IPS-18c (cell line): ENCODE results near the gene GNG7.
"Not testable (repeated sequence)": the region's sequence is repeated elsewhere in the genome, so short reads cannot be mapped to it uniquely, and the experiment has no call there.

Experiments used
- H3K4me3 ChIP-seq: 2 replicates; pipeline ENCODE4 v1.7.0; 2013; ENCODE audit warnings: low read depth, mild to moderate bottlenecking, low read length, moderate library complexity; ENCODE audit not compliant: insufficient read depth
- H3K9me3 ChIP-seq: one replicate; pipeline ENCODE4 v1.6.1; 2013; ENCODE audit warnings: mild to moderate bottlenecking, low read length, moderate library complexity; ENCODE audit not compliant: control insufficient read depth, insufficient read depth

GNG7 gene

DNA sequence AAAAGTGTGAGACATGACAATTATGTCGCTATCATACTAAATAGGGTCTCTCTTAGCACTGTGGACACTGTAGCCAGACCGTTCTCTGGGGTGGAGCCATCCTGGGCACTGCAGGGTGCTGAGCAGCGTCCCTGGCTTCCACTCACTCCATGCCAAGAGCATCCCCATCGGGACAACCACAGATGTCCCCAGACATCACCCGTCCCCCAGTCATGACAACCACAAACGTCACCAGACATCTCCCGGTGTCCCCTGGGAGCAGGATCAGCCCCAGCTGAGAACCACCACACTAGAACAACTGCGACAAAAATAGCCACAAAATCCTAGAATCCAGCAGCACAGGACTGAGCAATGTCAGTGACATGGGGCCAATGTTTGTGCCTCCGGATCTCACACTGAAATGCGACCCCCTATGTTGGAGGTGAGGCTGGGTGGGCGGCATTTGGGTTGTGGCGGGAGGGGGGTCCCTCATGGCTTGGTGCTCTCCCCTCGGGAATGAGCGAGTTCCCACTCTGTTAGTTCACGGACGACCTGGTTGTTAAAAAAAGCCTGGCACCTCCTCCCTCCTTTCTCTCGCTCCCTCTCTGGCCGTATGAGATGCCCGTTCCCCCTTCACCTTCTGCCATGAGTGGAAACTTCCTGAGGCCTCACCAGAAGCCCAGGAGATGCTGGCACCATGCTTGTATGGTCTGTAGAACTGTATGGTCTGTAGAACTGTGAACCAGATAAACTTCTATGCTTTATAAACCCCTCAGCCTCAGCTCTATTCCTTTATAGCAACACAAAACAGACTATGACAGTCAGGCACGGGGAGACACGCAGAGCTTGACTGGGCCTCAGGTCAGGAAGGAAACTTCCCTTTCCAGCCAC is 132.7 kb downstream of the GNG7 start:
- H3K4me3 ChIP-seq = no peak overlapping the region
- H3K9me3 ChIP-seq = no peaks in the 10 kb centered on the region

DNA sequence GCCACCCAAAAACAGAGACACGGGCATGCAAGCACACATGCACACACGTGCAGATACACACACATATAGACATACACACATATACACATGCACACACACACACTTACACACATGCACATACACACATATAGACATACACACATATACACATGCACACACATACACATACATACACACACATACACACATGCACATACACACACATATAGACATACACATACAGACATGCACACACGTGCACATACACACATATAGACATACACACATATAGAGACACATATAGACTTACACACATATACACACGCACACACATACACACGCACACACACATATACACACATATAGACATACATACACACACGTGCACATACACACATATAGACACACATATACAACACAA is 134.5 kb downstream of the GNG7 start:
- Histone ChIP-seq H3K4me3 (no peak overlapping the region), H3K9me3 (no peaks in the 10 kb centered on the region)

DNA sequence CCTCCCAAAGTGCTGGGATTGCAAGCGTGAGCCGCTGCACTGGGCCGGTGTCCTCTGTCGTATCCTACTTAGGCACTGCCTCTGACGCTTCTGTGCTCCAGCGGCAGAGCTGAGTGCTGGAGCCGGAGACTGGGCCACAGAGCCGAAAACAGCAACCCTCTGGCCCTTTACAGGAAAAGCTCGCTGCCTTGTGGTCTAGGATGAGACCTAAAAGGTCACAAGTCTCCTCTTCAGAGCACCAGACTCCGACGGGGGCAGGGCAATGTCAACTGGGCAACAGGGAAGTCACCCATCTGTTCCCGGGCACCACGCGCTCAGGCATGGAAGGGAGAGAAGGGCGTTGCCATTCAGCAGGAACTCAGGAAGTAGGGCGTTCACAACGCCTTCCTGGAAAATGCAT is 134.9 kb downstream of the GNG7 start:
- no peaks in the 10 kb centered on the region for H3K9me3 ChIP-seq

DNA sequence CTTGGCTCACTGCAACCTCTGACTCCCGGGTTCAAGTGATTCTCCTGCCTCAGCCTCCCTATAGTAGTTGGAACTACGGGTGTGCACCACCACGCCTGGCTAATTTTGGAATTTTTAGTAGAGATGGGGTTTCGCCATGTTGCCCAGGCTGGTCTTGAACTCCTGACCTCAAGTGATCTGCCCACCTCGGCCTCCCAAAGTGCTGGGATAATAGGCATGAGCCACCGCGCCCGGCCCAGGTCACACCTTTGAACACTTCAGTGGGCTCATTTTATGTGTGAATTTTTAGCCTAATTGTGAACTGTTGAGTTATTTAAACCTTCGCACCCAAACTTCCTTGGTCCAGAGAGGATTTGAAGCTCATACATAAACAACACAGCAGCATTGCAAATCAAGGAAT is 138.9 kb downstream of the GNG7 start:
- H3K9me3 ChIP-seq, H3K4me3 ChIP-seq: not testable (repeated sequence)

More for the DNA sequence above, 134.9 kb downstream of the GNG7 start:
- no peak overlapping the region for H3K4me3 ChIP-seq

DNA sequence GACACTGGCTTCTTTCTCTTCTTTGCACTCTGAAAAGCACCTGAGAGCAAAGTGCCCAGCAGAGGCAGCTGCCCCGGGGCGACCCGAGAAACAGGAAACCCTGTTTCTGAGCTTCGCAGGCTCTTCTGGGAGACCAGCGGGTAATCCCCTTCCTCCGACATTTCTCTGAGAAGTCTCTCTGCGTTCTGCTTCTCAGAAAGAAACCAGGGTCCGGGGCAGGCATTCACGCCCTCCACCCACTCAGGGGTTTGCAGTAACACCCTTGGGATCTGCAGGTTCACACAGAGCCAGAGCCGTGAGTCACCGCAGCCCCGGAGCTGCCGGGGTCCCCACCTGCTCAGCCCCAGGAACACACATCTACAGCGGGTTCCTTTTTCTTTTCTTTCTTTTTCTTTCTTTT is 140.6 kb downstream of the GNG7 start:
- Histone ChIP-seq H3K4me3 (no peak overlapping the region), H3K9me3 (no peaks in the 10 kb centered on the region)

DNA sequence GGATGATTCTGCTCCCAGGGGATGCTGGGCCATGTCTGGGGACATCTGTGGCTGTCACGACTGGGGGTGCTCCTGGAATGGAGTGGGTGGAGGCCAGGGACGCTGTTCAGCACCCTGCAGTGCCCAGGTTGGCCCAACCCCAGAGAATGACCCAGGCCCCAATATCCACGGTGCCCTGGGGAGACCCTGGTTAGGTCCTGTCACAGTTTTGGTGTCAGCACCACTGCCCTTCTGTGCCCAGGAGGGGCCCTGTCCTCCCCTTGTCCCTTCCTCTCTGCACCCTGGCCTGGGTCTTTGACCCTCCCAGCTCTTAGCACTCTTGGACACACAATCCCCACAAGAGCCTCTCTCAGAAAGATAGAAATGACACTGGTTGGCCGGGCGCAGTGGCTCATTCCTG is 141.3 kb downstream of the GNG7 start:
- no peaks in the 10 kb centered on the region for H3K9me3 ChIP-seq
- H3K4me3 ChIP-seq = no peak overlapping the region

DNA sequence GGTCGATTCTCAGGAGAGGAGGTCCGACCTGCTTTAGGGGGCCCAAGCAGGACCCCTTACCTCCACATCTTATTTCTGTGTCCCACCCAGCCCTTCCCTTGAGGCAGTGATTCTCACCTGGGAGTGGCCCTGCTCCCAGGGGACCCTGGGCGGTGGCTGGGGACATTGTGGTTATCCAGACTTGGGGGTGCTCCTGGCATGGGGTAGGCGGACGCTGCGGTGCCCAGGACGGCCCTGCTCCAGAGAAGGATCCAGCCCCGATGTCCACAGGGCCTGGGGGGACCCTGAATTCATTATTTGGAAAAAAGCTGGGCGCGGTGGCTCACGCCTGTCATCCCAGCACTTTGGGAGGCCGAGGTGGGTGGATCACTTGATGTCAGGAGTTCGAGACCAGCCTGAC is 142.1 kb downstream of the GNG7 start:
- H3K4me3 ChIP-seq = no peak overlapping the region
- H3K9me3 ChIP-seq = no peaks in the 10 kb centered on the region

DNA sequence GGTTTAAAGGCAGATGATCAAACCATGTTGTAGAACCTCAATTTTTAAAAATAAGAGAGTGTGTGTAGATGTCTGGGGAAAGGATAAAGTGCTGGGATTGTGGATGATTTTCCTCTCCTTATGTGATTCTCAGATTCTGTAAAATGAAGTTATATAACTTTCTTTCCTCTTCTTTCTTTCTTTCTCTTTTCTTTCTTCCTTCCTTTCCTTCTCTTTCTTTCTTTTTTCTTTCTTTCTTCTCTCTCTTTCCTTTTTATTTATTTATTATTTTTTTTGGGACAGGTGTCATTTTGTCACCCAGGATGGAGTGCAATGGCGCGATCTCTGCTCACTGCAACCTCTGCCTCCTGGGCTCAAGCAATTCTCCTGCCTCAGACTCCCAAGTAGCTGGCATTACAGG is 144.0 kb downstream of the GNG7 start:
- no peaks in the 10 kb centered on the region for H3K9me3 ChIP-seq
- H3K4me3 ChIP-seq = no peak overlapping the region

DNA sequence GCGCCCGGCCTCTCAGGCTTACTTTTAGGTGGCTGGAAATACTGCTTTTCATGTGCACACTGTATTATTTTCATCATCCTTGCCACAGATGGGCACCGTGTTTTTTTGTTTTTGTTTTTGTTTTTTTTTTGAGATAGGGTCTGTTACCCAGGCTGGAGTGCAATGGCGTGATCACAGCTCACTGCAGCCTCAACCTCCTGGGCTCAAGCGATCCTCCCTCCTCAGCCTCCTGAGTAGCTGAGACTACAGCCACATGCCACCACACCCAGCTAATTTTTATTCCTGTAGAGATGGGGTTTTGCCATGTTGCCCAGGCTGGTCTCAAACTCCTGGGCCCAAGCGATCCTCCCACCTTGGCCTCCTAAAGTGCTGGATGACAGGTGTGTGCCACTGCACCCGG is 144.4 kb downstream of the GNG7 start:
- H3K4me3 ChIP-seq, H3K9me3 ChIP-seq: not testable (repeated sequence)

DNA sequence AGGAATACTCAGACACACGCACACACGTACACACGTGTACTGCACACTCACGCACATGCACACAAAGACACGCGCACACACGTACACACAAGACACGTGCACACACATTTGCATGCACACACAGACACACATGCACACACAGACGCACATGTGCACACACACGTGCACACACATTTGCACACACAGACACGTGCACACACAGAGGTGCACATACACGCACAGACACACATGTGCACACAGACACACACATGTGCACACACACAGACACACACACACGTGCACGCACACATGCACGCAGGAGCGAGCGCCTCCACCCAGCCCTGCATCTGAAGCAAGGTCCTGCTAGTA is 145.4 kb downstream of the GNG7 start:
- Histone ChIP-seq H3K9me3 (no peaks in the 10 kb centered on the region), H3K4me3 (no peak overlapping the region)

DNA sequence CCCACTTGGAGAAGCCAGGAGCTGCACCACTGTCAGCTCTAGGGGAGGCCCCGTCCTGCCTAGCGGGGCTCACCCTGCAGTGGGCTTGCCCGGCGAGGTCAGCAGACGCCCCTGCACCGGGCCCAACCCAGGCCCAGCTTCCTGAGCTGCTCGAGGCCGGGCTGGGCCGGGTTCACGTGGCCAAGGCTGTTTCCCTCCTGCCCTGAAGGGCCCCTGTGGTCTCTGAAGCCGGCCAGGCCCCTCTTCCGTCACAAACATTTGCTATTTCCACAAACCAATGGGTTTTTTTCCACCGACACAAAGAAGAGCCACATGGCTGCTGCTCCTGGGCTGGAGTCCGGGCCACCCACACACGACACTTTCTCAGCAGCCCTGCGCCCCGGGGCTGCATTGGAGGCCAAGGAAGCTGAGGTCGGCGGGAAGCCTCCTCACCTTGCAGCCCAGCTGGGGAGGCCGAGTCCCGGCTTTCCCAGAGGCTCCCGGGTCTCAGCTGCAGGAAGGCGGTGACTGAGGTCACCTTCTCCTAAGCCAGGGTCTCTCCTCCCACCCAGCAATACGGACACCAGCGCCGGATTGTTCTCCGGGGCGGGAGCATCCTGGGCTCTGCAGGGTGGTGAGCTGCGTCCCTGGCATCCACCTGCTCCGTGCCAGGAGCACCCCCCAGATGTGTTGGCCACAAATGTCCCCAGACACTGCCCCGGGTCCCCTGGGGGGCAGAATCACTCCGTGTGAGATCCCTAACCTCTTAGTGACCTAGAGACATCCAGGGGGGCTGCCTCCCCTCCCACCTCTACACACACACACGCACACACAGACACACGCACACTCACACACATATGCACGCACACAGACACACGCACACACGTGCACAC is 146.0 kb downstream of the GNG7 start:
- no peaks in the 10 kb centered on the region for H3K9me3 ChIP-seq
- H3K4me3 ChIP-seq = no peak overlapping the region

DNA sequence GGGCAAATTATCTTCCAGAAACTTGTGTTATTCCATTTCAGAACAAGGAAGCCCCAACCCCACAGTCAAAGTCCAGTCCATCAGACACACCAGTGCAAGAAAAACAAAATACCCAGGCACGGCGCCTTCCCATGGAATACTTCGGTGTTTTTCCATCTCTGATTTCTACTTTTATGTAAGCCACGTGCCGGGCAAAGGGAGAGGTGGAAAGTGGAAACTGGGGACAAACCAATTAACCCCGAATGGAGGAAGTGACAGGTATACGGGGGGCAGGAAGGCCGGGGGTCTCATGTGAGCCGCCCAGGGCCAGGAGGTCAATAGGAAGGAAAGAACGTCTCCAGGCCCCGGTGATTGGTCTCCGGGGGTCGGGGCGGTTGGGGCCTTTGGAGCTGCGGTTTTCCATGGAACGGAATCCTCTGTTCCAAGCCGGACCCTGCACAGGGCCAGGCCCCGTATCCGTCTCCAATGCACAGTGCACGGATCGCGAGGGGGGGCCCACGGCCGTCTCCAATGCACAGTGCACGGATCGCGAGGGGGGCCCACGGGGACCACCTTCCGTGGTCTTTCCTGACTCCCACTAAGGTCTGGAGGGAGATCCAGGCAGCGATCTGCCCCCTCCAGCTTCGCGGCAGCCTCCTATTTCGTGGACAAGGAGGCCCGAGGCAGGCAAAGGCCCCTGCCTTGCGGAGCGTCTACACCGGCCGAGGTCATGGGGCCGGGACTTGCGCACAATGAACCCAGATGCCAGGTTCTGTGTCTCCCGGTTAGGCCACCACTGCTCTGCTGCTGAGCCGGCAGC is 146.9 kb downstream of the GNG7 start:
- H3K4me3 ChIP-seq = no peak overlapping the region
- no peaks in the 10 kb centered on the region for H3K9me3 ChIP-seq

DNA sequence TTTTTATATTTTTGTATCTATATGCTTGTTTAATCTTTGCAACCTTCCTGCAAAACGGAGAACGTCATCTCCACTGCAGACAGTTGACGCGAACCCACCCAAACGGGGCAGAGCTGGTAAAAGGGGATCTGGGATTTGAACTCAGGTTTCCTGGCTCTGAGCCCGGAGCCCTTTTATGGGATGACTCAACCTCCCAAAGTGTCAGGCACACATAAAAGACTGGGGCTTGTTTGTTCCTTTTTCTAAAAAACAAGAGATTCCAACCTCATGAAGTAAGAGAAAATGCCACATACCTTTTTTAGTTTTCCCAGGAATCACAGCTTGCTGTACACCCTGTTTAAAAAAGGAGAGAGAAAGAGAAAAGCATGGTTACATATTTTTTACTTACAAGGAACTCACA is 147.6 kb downstream of the GNG7 start:
- H3K4me3 ChIP-seq = no peak overlapping the region

DNA sequence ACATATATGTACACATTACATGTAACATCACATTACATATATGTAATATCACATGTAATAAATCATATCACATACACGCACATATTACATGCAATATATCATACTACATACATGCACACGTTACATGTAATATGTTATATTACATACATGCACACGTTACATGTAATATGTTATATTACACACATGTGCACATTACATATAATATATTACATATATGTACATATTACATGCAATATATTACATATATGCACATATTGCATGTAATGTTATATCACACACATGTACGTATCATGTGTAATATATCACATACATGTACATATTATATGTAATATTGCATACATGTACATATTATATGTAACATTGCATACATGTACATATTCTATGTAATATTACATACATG is 149.0 kb downstream of the GNG7 start:
- no peak overlapping the region for H3K4me3 ChIP-seq

More for the DNA sequence above, 147.6 kb downstream of the GNG7 start:
- H3K9me3 ChIP-seq = no peaks in the 10 kb centered on the region

DNA sequence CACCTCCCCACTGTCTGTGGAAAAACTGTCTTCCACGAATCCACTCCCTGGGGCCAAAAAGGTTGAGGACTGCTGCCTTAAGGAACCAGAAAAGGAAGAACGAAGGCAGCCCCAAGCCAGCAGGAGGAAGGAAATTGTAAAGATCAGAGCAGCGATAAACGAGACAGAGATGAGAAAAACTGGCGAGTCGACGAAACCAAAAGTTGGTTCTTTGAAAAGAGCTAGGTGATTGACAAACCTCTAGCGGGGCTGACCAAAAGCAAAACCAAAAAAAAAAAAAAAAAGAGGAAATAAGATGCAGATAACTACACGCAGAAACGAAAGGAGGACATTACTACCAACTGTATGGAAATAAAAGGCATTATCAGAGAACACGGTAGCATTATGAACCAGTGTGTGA is 149.6 kb downstream of the GNG7 start:
- Histone ChIP-seq H3K4me3 (no peak overlapping the region), H3K9me3 (no peaks in the 10 kb centered on the region)

More for the DNA sequence above, 149.0 kb downstream of the GNG7 start:
- H3K9me3 ChIP-seq = no peaks in the 10 kb centered on the region

DNA sequence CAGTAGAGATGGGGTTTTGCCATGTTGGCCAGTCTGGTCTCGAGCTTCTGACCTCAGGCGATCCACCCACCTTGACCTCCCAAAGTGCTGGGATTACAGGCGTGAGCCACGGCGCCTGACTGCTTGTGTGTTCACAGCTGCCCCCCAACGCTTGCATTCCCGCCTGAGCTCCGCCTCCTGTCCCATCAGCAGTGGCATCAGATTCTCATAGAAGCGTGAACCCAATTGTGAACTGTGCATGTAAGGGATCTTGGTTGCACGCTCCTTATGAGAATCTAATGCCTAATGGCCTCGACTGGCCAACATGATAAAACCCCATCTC is 150.7 kb downstream of the GNG7 start:
- Histone ChIP-seq H3K9me3 (no peaks in the 10 kb centered on the region), H3K4me3 (no peak overlapping the region)

DNA sequence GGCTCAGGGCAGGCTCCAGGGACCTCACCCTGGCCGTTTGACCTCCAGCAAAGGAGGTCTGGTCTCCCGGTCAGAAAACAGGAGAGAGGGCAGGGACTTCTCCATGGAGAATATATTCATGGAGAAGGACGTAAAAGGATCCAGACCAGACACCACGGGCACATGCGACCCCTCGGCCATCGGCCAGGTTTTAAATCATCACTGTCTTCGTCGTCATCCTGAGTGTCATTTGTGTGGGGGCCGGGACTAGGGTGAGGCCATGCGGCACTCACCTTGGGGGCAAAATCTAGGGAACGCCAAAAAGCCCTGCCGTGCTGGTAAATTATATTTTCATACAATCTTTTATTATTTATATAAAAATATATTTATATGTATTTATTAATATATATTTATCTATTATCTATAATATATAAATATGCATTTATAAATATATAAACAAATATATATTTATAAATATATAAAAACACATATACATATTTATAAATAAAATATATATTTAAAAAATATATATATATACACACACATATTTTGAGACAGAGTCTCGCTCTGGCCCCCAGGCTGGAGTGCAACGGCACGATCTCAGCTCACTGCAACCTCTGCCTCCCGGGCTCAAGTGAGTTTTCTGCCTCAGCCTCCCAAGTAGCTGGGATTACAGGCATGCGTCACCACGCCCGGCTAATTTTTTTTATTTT is 151.2 kb downstream of the GNG7 start:
- Histone ChIP-seq H3K4me3 (no peak overlapping the region), H3K9me3 (no peaks in the 10 kb centered on the region)
